Right atrium auricular region (tissue), 2 donors: Measurements from ENCODE around the gene C5orf47. TPM values are rescaled to one million over a fixed set of nuclear protein-coding genes. Genes with fewer than 3 reads are reported as not detected.
A peak's percentile ranks its signal among the peaks of the same experiment; 100 is the strongest.
"Not testable (repeated sequence)": the region's sequence is repeated elsewhere in the genome, so short reads cannot be mapped to it uniquely, and the experiment has no call there.

Source experiments
- DNase-seq: peaks from one replicate; pipeline ENCODE4 v3.0.0-alpha.2; 2019; ENCODE audit warnings: low spot score
- H3K27ac ChIP-seq, 2 donors: fragments of 200-600 bp; sonication (generic); 1 replicate in 1 of 2; 2 replicates in 1 of 2; pipeline ENCODE4 v1.5.1; 2016 to 2019
- H3K27me3 ChIP-seq, 2 donors: fragments of 200-600 bp; sonication (generic); one replicate each; pipeline versions ENCODE4 v1.5.1 to v1.6.0; 2017 to 2019
- H3K36me3 ChIP-seq: fragments of 200-600 bp; sonication (generic); one replicate; pipeline ENCODE4 v1.5.1; 2016
- H3K4me1 ChIP-seq, 2 donors: fragments of 200-600 bp; sonication (generic); one replicate each; pipeline versions ENCODE4 v1.5.1 to v1.6.0; 2017 to 2019
- H3K4me3 ChIP-seq, 2 donors: fragments of 200-600 bp; sonication (generic); 1 replicate in 1 of 2; 2 replicates in 1 of 2; pipeline ENCODE4 v1.5.1; 2017 to 2019; ENCODE audit warnings: mild to moderate bottlenecking in 1 of 2, moderate library complexity in 1 of 2
- H3K9me3 ChIP-seq, 2 donors: fragments of 200-600 bp; sonication (generic); one replicate each; pipeline ENCODE4 v1.5.1; 2019
- CTCF ChIP-seq, 2 donors: fragments of 200-600 bp; sonication (generic); IDR thresholded peaks; one replicate each; pipeline ENCODE4 v1.5.1; 2019; ENCODE audit warnings: antibody characterized with exemption in 2 of 2
- total RNA-seq, 2 donors: library from RNA; depleted of rRNA; stranded (reverse); fragments of >200 nt; gene quantifications; one replicate each; pipeline ENCODE4 v1.1.0, GENCODE V29; 2016

C5orf47 gene
- total RNA-seq, 2 donors from 2014 or later = 0.12 TPM; not detected in 1

GRCh38 chr5:174003795-174004194, 14.8 kb downstream of the C5orf47 start:
- no peak for DNase-seq
- Histone ChIP-seq H3K36me3 (no peaks in the 10 kb centered on the region), H3K27me3 (no peaks in the 10 kb centered on the region), H3K9me3 (no peaks in the 10 kb centered on the region), H3K27ac (no peak overlapping the region), H3K4me3 (no peak overlapping the region), H3K4me1 (no peaks in the 10 kb centered on the region)
- no peak for TF ChIP-seq CTCF (IDR thresholded peaks at IDR 0.05)

GRCh38 chr5:174008922-174009321, 20.0 kb downstream of the C5orf47 start:
- TF ChIP-seq CTCF (IDR thresholded peaks at IDR 0.05) = no peak
- no peak for DNase-seq

GRCh38 chr5:174010365-174010764, 21.4 kb downstream of the C5orf47 start:
- DNase-seq = no peak
- no peak overlapping the region for H3K4me3 ChIP-seq
- H3K27ac ChIP-seq = no peak overlapping the region
- H3K9me3 ChIP-seq = no peaks in the 10 kb centered on the region
- TF ChIP-seq CTCF (IDR thresholded peaks at IDR 0.05) = no peak
- H3K36me3 ChIP-seq = no peaks in the 10 kb centered on the region
- H3K27me3 ChIP-seq = no peaks in the 10 kb centered on the region
- H3K4me1 ChIP-seq = no peaks in the 10 kb centered on the region

More at GRCh38 chr5:174008922-174009321, 20.0 kb downstream of the C5orf47 start:
- no peaks in the 10 kb centered on the region for H3K9me3 ChIP-seq
- no peak overlapping the region for H3K4me3 ChIP-seq
- no peaks in the 10 kb centered on the region for H3K36me3 ChIP-seq
- no peaks in the 10 kb centered on the region for H3K27me3 ChIP-seq
- no peaks in the 10 kb centered on the region for H3K4me1 ChIP-seq
- no peak overlapping the region for H3K27ac ChIP-seq

- no peak overlapping the region for H3K4me3 ChIP-seq
- no peak for DNase-seq
- no peak overlapping the region for H3K27ac ChIP-seq
- TF ChIP-seq CTCF (IDR thresholded peaks at IDR 0.05) = no peak
- H3K9me3 ChIP-seq = no peaks in the 10 kb centered on the region
- H3K4me1 ChIP-seq = no peaks in the 10 kb centered on the region
- H3K27me3 ChIP-seq = no peaks in the 10 kb centered on the region
- H3K36me3 ChIP-seq = no peaks in the 10 kb centered on the region
Observed at GRCh38 chr5:174011441-174011840, 22.5 kb downstream of the C5orf47 start.

- not testable (repeated sequence) for DNase-seq, H3K9me3 ChIP-seq, H3K4me3 ChIP-seq, H3K27me3 ChIP-seq, H3K36me3 ChIP-seq, H3K4me1 ChIP-seq, H3K27ac ChIP-seq
- TF ChIP-seq CTCF (IDR thresholded peaks at IDR 0.05) = peak in 1 of 2 donors; percentile 55
Observed at GRCh38 chr5:174020069-174020927, 31.3 kb downstream of the C5orf47 start.

- no peak for TF ChIP-seq CTCF (IDR thresholded peaks at IDR 0.05)
- H3K4me1 ChIP-seq = no peaks in the 10 kb centered on the region
Observed at GRCh38 chr5:174020928-174021304, 31.9 kb downstream of the C5orf47 start.

More at GRCh38 chr5:174020928-174021304, 31.9 kb downstream of the C5orf47 start:
- Histone ChIP-seq H3K9me3 (no peaks in the 10 kb centered on the region), H3K36me3 (no peaks in the 10 kb centered on the region), H3K4me3 (no peak overlapping the region), H3K27ac (no peak overlapping the region), H3K27me3 (no peaks in the 10 kb centered on the region)
- DNase-seq = no peak
